NCI-H1930 (cell line): Measurements from ENCODE around the gene EFCAB7.

Experiments used
- DNase-seq, 2 experiments: peaks; one replicate each; lab custom pipeline; 2025; lab: John Stamatoyannopoulos, UW

Gene EFCAB7

GRCh38 chr1:63602629-63603028 is 79.3 kb downstream of the EFCAB7 start:
- no peak for DNase-seq

DNA sequence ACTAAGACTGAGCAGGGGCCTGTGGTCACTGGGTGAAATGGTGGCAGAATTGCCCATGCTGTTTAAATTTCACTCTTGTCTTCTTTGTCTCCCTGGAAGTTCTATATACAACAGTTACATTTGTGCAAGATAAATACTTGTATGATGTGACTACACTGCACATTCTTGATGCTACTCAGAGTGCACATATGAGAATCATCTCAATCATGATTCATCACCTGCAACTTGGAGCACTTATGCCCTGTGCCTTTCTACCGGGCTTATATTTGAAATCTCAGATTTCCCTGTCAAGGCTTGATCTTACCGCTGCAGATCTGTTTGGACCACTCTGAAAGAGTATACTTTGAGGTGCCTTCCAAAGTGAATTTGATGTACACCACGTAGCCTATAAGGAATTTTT is 80.5 kb downstream of the EFCAB7 start:
- no peak for DNase-seq

DNA sequence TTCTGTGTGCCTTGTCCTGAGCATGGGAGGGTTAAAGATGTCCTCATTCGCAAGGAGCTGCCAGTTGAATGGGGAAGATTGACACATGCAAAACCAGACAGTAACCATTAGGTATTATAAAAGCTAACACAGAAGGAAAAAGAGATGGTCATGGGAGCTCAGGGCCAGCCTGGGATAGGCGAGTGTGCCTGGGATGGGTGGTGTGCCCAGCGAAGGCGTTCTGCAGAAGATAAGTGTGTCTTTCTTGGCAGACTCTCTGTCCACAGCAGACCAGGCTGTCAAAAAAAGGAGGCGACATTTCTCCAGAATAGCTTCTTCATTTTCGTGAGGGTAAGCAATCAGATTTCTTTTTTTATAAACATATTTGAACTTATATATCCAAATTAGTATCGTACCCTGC is 84.0 kb downstream of the EFCAB7 start:
- DNase-seq: no peak

DNA sequence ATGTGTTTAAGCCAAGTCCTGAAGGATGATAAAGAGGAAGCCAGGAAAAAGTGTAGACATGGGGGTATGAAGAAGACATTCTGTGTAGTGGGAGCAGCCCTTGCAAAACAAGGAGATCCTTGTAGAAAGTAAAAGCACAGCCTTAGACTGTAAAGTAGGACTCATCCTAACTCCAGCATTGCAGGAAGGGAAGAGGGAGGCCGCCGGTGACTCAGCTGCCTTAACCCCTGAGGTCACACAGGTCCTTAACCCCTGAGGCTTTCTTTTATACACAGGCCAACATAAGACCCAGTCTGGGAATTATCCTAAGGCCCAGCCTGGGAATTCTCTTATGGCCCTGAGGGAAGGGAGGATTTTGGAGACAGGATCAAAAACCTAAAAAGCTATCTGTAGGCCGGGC is 87.9 kb downstream of the EFCAB7 start:
- DNase-seq: no peak

DNA sequence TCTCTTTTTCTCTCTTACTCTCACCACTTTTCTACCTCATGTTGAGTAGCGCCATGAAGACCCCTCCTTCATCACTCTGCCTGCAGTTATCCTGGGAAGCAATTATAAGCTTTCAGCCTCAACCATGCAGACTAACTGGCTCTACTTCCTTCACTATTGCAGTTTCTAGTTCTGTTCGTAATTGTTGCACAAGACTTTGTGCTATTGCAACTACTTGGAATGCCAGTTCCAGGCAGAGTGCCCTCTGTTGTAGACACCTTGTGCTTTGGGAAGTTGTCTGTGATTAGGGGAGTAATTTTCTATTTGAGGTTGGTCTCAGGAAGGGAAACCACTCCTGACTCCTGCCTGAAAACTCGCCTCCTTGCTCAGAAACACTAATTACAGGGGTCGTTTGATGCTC is 89.2 kb downstream of the EFCAB7 start:
- no peak for DNase-seq

GRCh38 chr1:63612971-63613370 is 89.6 kb downstream of the EFCAB7 start:
- DNase-seq: no peak

DNA sequence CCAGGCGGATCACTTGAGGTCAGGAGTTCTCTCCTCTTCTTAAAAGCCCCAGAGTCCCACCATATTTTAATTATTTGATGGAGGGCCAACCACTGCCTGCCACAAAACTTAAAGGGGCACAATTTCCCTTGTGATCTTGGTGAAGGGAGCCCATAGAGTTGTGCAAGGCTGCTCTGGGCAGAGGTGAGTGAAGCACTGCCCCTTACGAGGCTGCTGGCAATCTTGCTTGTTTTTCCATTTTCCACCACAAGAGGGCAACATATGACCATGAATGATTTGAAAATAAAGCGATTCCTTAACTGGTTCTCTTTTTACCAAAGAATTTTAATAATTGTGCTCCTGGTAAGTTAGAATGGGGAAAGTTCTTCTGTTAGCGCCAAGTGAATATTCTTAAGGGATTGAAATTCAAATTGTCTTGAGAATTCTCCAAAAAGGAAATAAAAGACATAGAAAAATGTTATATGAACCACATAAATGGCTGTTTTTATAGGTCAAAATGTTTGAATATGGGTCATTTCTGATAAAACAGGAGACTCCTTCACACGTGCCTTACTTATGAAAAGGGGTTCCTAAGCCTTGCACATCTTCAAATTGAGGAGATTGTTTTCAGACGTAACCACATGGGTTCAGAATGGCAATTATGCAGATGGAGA is 92.6 kb downstream of the EFCAB7 start:
- peak; percentile 20 to 63 for DNase-seq

GRCh38 chr1:63617450-63617849 is 94.1 kb downstream of the EFCAB7 start:
- DNase-seq: no peak

DNA sequence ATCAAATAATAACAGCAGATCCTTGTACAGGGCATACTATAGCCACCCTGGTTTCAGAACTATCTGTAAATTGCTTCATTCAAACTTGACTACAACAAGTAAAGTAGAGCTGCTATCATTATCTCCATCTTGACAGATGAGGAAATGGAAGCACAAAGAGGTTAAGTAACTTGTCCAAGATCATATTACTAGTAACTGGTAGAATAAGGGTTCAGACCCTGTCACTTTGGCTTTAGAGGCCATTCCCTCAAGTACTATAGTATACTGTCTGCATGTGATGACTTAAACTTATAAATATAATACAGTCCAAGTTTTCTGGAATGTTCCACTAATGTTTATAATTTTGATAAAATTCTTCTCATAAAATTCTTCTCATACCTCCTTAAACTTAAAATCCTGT is 94.7 kb downstream of the EFCAB7 start:
- no peak for DNase-seq

GRCh38 chr1:63619558-63619957 is 96.2 kb downstream of the EFCAB7 start:
- DNase-seq: no peak

DNA sequence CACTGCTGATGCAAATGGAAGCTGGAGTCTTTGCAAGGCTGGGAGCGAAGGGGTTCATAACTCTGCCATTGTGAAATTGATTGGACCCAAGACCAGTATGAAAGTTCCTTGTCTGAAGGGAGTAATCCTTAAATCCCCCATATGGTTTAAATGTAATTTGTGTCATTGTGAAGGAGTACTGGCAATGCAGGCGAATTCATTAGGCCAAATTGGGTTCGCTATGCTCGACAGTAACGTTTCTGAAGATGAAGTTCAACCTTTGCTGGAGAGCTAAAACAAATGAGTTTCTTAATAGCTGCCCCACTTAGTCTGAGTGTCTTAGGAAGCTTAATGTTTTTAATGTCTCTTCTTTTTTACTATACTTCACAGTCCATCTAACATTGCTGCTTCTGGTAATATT is 97.3 kb downstream of the EFCAB7 start:
- DNase-seq: no peak

- no peak for DNase-seq
These were observed 97.8 kb downstream of the EFCAB7 start for GRCh38 chr1:63621075-63621474.

GRCh38 chr1:63621698-63622097 is 98.4 kb downstream of the EFCAB7 start:
- DNase-seq: no peak
